ENCODE data around the gene IL1RN. TPM values are rescaled to one million over a fixed set of nuclear protein-coding genes. Genes with fewer than 3 reads are reported as not detected.

IL1RN gene
- polyA plus RNA-seq, 1 experiment, result not detected

- DNase-seq (ENCODE audit: low read depth), result no peak
- ChIA-PET POLR2A (no interaction called here), CTCF (no interaction called here)
- H3K27me3 ChIP-seq (ENCODE audit: control insufficient read depth, insufficient read depth, low read length), result no peaks in the 10 kb centered on the region
- no peak for TF ChIP-seq CTCF (IDR thresholded peaks at IDR 0.05; ENCODE audit: insufficient read depth, low read depth, low read length)
- no peaks in the 10 kb centered on the region for H3K36me3 ChIP-seq (ENCODE audit: control insufficient read depth, insufficient read depth, low read length)
- H3K4me3 ChIP-seq (ENCODE audit: low read depth, low read length), result no peak overlapping the region
Measured at GRCh38 chr2:113169586-113169985, 42.2 kb downstream of the IL1RN start.

DNA sequence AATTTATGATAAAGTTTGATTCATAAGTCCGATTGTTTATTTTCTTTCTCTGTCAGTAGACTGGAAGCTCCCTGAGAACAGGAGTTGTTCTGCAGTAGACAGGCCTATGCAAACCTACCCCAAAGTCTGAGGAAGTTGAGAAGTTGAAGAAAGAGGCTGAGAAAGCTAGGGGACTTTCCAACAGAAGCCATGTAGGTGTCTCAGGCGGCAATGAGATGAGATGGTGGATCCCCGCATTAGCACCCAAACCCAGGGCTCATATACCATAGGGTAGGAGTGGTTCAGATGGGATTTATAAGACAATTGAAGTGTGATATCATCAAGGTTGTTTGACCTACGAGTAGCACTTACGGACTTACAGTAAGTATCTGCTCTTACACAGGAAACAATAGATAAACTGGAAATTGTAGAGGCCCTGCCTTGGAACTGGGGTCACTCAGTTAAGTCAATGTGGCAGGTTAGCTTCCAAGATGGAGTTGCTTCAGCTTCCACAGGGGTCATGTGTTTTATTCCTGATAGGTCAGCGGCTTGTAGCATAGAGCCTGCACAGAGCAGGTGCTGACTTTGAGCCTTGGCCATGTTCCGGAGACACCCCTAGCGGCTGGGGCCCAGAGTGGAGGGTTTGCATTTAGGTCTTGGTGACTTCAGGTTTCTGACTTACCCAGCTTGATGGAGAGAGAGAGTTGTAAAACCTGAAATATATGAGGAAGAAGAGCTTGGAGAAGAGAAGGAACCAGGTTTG, 44.1 kb downstream of the IL1RN start:
- no peaks in the 10 kb centered on the region for H3K27me3 ChIP-seq (ENCODE audit: control insufficient read depth, insufficient read depth, low read length)
- no peak overlapping the region for H3K4me3 ChIP-seq (ENCODE audit: low read depth, low read length)
- TF ChIP-seq CTCF (IDR thresholded peaks at IDR 0.05; ENCODE audit: insufficient read depth, low read depth, low read length), result no peak
- DNase-seq (ENCODE audit: low read depth), result no peak
- H3K36me3 ChIP-seq (ENCODE audit: control insufficient read depth, insufficient read depth, low read length), result no peaks in the 10 kb centered on the region
- POLR2A ChIA-PET, result no interaction called here
- CTCF ChIA-PET, result interaction anchor here (1.3 to 2.9 kb wide), 2 partner anchors 28 to 31 kb away, joined by 4 to 12 read pairs; no protein-coding TSS in a partner anchor

- DNase-seq (ENCODE audit: low read depth), result no peak
- no peak for TF ChIP-seq CTCF (IDR thresholded peaks at IDR 0.05; ENCODE audit: insufficient read depth, low read depth, low read length)
- CTCF ChIA-PET, result interaction anchor here (0.6 to 2.9 kb wide), 5 partner anchors 26 to 226 kb away, joined by 3 to 12 read pairs (median 4); no protein-coding TSS in a partner anchor
- Histone ChIP-seq H3K4me3 (ENCODE audit: low read depth, low read length) (no peak overlapping the region), H3K27me3 (ENCODE audit: control insufficient read depth, insufficient read depth, low read length) (no peaks in the 10 kb centered on the region), H3K36me3 (ENCODE audit: control insufficient read depth, insufficient read depth, low read length) (no peaks in the 10 kb centered on the region)
- POLR2A ChIA-PET, result no interaction called here
Measured at GRCh38 chr2:113172721-113173541, 45.5 kb downstream of the IL1RN start.

GRCh38 chr2:113173542-113174375, 46.4 kb downstream of the IL1RN start, which contains the start of gene PSD4:
TSS of gene PSD4 (plus strand) at chr2:113173971. CDS start at chr2:113182457, 8,486 bp downstream.
- H3K36me3 ChIP-seq (ENCODE audit: control insufficient read depth, insufficient read depth, low read length), result no peaks in the 10 kb centered on the region
- CTCF ChIA-PET, result interaction anchor here (0.7 to 1.2 kb wide), 4 partner anchors 25 to 36 kb away, joined by 3 to 4 read pairs (median 4); no protein-coding TSS in a partner anchor
- no peak for DNase-seq (ENCODE audit: low read depth)
- TF ChIP-seq CTCF (IDR thresholded peaks at IDR 0.05; ENCODE audit: insufficient read depth, low read depth, low read length), result no peak
- POLR2A ChIA-PET, result no interaction called here
- H3K4me3 ChIP-seq (ENCODE audit: low read depth, low read length), result no peak within 1 kb of the TSS
- H3K27me3 ChIP-seq (ENCODE audit: control insufficient read depth, insufficient read depth, low read length), result no peaks in the 10 kb centered on the region

All from BJ (cell line).